BE2C (cell line): ENCODE data around the gene SLC2A3. TPM values are rescaled to one million over a fixed set of nuclear protein-coding genes. Genes with fewer than 3 reads are reported as not detected.
A peak's percentile ranks its signal among the peaks of the same experiment; 100 is the strongest.
"Not testable (repeated sequence)": the region's sequence is repeated elsewhere in the genome, so short reads cannot be mapped to it uniquely, and the experiment has no call there.

ENCODE experiments used
- DNase-seq: peaks from one replicate; pipeline ENCODE4 v3.0.0-alpha.2; 2020
- H3K27me3 ChIP-seq: fragments of 250-450 bp; sonication (Bioruptor Pico); 2 replicates; pipeline ENCODE4 v1.5.1; 2020; ENCODE audit warnings: mild to moderate bottlenecking
- H3K36me3 ChIP-seq: fragments of 250-450 bp; sonication (Bioruptor Pico); 2 replicates; pipeline ENCODE4 v1.5.1; 2020; ENCODE audit warnings: mild to moderate bottlenecking
- H3K4me1 ChIP-seq: fragments of 250-450 bp; sonication (Bioruptor Pico); 2 replicates; pipeline ENCODE4 v1.5.1; 2020
- H3K4me3 ChIP-seq: 2 replicates; pipeline ENCODE4 v1.5.1; 2011; ENCODE audit warnings: low read depth, low read length
- H3K9me3 ChIP-seq: fragments of 250-450 bp; sonication (Bioruptor Pico); 2 replicates; pipeline ENCODE4 v1.5.1; 2020
- CTCF ChIP-seq: IDR thresholded peaks from 2 replicates; pipeline ENCODE4 v1.5.1; 2012; ENCODE audit warnings: mild to moderate bottlenecking, low read depth, low read length
- polyA plus RNA-seq: library from polyadenylated mRNA; unstranded; fragments of >200 nt; gene quantifications from one replicate; pipeline ENCODE4 v1.2.1, GENCODE V29; 2012; ENCODE audit warnings: low read depth, missing spikeins; ENCODE audit not compliant: insufficient read length, insufficient read depth

Gene SLC2A3
- 3.7 TPM for polyA plus RNA-seq

DNA sequence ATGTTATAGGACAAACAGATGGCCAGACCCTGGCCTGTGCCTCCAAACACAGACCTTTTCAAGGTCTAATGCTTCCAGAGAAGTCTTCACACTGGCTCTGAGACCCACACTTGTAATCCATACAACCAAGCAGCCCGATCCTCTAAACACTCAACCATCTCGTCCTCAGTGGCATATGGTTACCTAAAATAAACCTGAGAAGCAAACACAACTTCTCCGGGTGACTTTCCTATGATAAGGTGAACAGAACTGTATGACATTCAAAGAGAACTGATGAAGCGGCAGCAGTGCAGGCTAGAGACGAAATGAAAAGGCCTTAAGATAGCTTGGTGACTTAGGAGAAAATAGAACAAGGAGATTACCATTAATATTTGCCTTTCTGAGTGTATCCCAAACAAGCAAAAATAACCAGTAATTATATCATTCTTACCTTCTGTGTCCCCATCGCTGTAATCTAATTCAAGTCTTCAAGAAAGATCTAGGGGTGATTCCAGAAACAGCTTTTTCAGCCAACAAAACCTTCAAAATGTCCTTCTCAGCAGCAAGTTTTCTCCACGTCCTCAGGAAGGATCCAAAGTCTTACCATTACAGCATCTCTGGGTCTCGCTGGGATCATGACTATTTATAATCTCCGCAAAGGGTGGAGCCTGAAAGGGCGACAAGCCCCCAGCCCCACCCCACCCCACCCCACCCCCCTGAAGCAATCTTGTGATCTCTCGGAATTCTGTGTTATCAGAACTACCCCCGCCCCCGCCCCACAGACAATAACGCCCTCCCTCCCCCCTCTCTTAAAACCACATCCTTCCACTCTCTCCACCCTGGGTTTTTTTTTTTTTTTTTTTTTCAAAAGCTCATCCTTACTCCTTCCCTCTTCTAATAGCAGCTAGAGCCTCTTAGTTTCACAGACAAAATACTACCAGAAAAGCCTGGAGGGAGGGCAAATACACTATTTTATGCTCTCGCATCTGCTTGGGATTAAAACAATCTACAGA is at the start of gene SLC2A3:
Gene SLC2A3 (minus strand): TSS at position 598 of the 992 bp plus-strand sequence. CDS start 153 bp downstream, at position 445.
- H3K4me1 ChIP-seq = peaks cover 6% of the 10 kb centered on the region
- H3K27me3 ChIP-seq = no peaks in the 10 kb centered on the region
- H3K4me3 ChIP-seq = peak within 1 kb of the TSS; percentile 70
- no peaks in the 10 kb centered on the region for H3K9me3 ChIP-seq
- TF ChIP-seq CTCF = no peak
- H3K36me3 ChIP-seq = no peaks in the 10 kb centered on the region
- DNase-seq = peak; percentile 8

DNA sequence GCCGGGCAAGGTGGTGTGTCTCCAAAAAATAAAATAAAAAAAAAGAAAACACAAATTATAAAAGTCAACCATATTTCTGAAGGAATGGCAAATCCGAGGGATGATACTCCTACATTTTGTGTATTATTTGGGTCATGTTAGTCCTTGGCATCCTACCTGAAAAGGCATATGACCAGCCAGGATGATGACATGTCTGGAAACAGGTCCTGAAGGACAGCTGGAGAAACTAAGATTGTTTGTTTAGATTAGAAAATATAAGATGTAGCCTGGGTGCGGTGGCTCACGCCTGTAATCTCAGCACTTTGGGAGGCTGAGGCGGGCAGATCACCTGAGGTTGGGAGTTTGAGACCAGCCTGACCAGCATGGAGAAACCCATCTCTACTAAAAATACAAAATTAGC is 48.9 kb upstream of the SLC2A3 start:
- H3K4me3 ChIP-seq = no peak overlapping the region
- no peaks in the 10 kb centered on the region for H3K9me3 ChIP-seq
- no peak for DNase-seq

GRCh38 chr12:7983460-7983859 is 47.5 kb upstream of the SLC2A3 start:
- not testable (repeated sequence) for H3K9me3 ChIP-seq, H3K4me1 ChIP-seq, H3K36me3 ChIP-seq, DNase-seq, H3K4me3 ChIP-seq, H3K27me3 ChIP-seq

More for the DNA sequence above, 48.9 kb upstream of the SLC2A3 start:
- Histone ChIP-seq H3K36me3 (no peaks in the 10 kb centered on the region), H3K27me3 (no peaks in the 10 kb centered on the region), H3K4me1 (no peaks in the 10 kb centered on the region)
- TF ChIP-seq CTCF = no peak

- not testable (repeated sequence) for H3K36me3 ChIP-seq, H3K9me3 ChIP-seq, H3K27me3 ChIP-seq, H3K4me3 ChIP-seq, H3K4me1 ChIP-seq, DNase-seq
Measured at GRCh38 chr12:7983019-7983418, 47.0 kb upstream of the SLC2A3 start.

GRCh38 chr12:7982332-7982735 is 46.3 kb upstream of the SLC2A3 start:
- H3K4me1 ChIP-seq, H3K4me3 ChIP-seq, H3K36me3 ChIP-seq, H3K27me3 ChIP-seq, H3K9me3 ChIP-seq, DNase-seq: not testable (repeated sequence)

GRCh38 chr12:7981446-7981845 is 45.5 kb upstream of the SLC2A3 start:
- no peak for TF ChIP-seq CTCF
- no peak for DNase-seq
- H3K27me3 ChIP-seq = no peaks in the 10 kb centered on the region
- H3K9me3 ChIP-seq = no peaks in the 10 kb centered on the region
- no peaks in the 10 kb centered on the region for H3K36me3 ChIP-seq
- H3K4me1 ChIP-seq = no peaks in the 10 kb centered on the region
- H3K4me3 ChIP-seq = no peak overlapping the region

GRCh38 chr12:7977351-7978124 is 41.6 kb upstream of the SLC2A3 start:
- not testable (repeated sequence) for H3K4me3 ChIP-seq, H3K9me3 ChIP-seq, H3K27me3 ChIP-seq, DNase-seq, H3K4me1 ChIP-seq, H3K36me3 ChIP-seq

DNA sequence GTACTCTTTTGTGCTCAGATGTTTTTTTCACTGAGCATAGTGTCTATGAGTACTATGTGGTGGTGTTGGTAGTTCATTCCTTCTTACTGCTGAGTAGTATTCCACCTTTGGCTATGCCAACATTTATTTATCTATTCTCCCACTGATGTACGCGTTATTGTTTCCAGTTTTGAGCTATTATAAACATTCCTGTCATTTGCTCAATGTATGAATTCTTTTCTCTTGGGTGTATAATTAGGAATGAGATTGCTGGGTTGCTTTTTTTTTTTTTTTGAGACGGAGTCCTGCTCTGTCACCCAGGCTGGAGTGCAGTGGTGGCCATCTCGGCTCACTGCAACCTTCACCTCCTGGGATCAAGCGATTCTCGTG is 37.5 kb upstream of the SLC2A3 start:
- Histone ChIP-seq H3K9me3 (no peaks in the 10 kb centered on the region), H3K36me3 (no peaks in the 10 kb centered on the region), H3K4me1 (peaks cover 3% of the 10 kb centered on the region; the same call in 1 of the 2 replicates), H3K27me3 (no peaks in the 10 kb centered on the region), H3K4me3 (no peak overlapping the region)
- DNase-seq = no peak
- TF ChIP-seq CTCF = no peak
